ENCODE measurements around the gene UBA1.

Gene UBA1

DNA sequence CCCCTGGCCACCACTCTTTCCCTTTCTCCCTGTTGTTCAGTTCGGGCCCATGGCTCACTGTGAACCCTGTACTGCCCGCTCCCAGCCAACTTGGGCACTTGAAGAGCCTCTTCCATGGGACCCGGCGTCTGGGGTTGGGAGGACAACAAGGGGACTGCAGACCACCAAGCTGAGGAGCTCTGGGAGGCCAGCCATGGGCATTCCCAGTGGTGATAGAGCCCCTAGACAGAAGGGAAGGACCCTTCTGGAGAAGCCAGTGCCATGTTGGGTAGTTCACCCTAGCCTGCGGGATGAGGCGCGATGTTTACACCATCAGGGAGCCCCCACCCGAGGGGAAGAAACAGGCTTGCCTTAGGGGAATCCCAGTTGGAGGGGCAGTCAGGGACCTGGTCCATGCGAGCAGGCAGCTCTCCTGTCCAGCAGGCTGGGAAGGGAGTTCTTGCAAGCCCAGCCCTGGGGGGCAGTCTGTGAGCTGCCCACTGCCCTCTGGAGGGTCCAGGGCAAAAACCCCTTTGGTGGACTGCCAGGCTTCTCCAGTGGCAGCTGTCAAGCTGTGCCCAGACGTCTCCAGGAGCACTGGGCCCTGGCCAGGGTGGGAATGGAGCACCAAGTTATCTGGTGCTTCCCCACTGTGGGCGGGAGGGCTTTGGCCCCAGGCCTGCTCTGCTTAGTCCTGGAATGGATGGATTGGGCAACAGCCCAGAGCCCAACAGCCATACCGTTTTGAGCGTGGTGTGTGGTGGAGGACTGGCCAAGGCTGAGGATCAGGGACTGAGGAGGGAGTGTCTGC, 23.7 kb upstream of the UBA1 start:
- no peak for DNase-seq (ENCODE audit: low read depth)

DNA sequence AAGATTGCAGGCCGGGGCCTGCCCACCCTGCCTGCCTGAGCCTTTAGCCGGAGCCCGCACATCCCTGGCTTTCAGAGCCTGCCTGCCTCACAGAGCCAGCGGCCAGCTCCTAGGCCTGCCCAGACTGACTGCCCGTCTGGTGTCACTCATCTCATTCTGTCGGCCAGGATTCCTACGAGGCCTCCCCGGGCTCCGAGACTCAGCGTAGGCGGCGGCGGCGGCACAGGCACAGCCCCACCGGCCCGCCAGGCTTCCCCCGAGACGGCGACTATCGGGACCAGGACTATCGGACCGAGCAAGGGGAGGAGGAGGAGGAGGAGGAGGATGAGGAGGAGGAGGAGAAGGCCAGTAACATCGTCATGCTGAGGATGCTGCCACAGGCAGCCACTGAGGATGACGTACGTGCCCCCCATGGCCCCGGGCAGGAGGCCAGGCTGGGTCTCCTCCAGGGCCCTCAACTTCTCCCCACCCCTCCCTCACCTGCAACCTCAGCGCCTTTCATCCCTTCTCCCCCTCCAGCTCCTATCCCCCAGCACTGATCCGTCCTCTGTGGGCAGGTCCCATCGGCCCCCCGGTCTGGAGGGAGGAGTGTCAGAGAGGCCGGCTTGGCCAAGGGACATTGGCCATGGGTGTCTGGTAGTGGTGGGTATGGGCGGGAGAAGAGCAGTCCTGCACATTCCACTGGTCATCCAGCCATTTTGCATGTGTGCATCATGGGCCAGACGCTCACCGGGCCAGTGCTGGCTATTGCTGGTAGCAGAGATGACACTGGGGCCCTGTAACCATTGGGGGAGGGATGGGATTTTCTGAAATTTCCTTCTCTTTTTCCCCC, 22.6 kb upstream of the UBA1 start:
- no peak for DNase-seq (ENCODE audit: low read depth)

DNA sequence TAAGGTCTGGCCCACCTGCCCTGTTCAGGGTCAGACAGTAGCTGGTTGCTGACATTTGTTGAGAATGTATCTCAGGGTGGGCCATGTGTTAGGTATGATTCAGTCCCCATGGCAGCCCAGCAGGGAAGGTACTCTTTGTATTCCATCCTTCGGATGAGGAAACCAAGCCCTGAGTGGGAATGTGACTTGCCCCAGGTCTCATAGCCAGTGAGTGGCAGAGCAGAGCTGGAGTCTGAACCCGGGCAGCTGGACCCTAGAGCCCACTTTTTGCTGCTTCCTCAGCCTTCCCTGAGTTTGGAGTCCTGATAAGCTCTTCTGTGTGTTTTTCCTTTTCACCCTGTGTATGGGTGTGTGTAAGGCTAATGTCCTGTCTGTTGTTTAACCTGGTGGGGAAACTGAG, 21.6 kb upstream of the UBA1 start:
- DNase-seq (ENCODE audit: low read depth), result no peak

DNA sequence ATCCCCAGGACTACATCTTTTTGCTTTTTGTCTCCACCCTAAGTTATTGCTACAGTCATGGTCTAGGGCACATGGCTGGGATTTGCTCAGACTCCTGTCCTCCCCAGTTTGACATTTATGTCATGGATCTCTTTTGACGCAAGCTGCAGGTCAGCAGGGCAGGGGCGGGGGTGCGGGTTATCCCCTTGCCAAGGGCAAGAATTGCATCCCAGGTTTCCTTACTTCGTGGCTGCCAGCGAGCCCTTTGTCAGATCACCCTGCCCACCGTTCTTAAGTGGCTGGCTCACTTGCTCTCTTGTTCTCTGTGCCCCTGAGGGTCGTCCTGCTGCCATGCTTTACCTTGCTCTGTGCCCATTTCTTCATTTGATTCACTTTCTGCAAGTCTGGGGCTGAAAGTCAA, 21.1 kb upstream of the UBA1 start:
- DNase-seq (ENCODE audit: low read depth), result no peak

DNA sequence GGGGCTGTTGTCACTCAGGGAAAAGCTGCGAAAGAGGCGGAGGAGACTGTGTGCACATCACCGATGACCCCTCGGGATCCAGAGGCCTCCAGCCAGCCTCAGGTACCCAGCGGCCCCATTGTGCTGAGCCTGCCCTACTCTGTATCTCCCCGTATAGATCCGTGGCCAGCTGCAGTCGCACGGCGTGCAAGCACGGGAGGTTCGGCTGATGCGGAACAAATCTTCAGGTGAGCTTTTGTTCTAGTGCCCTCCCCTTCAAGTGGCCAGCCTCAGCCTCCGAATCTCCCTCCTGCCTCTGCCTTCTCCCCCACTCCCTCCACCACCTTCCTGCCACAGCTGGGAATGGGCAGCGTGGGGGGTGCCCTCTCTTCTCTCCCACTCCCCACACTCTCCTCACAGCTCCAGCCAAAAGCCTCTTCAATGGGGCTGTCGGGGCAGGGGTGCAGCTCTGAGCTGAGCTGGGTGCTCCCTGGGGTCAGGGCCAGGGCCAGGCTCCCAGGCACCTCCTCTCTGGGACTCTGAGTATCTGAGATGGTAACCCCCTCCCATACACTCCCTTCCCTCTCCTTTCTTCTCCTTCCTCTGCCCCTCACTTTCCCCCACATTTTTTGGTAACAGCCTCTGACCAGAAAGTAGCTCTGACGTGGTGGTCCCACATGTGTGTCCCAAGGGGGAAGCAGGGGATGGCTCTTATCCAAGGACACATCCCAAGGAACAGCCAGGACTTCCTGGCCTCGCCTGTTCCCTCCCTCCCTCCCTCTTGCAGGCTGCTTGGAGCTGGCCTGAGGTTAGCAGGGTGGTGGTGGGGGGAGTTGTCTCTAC, 20.4 kb upstream of the UBA1 start:
- DNase-seq (ENCODE audit: low read depth), result no peak

DNA sequence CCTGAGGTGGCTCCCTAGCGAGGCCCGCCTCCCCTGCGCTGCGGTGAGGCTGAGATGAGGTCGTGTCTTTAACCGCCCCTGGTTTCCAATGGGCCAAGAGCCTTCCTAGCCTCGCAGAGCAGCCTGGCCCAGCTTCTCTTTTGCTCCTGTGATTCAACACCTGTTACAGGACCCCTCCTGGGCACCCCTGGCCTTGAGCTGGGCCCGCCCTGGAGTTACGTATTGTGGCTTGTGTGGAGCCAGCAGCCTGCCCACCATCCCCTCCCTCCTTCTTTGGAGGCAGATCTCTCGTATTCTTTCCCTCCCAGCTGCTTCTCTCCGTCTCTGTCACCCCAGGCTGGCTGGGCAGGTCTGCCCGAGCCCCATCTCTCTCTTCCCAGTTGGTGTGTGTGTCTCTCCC, 19.3 kb upstream of the UBA1 start:
- no peak for DNase-seq (ENCODE audit: low read depth)

DNA sequence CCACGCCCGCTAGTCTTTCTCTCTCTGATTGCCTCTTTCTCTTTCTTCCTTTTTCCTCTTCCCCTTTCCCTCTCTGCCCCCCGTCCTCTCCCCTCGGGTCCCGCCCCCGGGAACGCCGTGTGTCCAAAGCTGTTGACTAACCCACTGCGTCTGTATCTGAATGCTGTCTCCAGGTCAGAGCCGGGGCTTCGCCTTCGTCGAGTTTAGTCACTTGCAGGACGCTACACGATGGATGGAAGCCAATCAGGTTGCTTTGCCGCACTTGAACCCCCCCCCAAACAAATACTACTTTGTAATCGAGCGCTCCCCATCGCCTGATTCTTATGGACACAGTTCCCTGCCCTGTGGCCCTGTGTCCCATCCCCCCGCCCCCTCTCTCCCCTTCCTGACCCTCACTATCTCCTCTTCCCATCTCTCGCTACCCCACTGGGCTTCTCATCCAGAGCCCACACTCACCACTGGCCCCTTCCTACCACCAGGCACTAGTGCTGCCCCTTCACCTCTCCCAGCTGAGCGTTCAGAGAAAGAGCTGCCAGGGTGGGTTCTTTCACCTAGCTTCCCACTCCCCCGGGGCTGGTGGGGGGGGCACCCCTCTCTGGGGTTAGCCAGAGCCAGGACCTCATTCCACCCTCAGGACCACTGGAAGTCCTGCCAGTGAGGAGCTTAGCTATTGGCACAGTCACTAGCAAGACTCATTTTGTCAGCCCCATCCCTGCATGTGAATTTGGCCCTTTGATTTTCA, 18.6 kb upstream of the UBA1 start:
- DNase-seq (ENCODE audit: low read depth), result no peak

DNA sequence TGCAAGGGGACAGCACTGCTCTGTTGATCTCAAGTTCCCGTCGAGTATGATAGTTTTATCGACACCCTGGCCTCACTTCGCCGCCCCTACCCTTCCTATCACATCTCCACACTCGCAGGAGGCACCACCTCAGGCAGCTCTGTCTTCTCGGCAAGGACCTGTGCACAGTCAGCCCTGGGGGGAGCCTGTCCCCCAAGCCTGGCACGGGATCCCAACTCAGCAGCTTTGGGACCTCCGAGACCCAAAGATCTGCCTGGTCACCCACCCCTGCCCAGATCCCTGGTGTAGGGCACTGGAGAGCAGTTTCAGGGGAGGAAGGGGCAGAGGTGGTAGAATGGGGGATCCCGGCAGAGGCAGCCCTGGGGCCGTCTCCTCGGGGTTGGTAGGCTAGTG, 18.0 kb upstream of the UBA1 start:
- DNase-seq (ENCODE audit: low read depth), result no peak

DNA sequence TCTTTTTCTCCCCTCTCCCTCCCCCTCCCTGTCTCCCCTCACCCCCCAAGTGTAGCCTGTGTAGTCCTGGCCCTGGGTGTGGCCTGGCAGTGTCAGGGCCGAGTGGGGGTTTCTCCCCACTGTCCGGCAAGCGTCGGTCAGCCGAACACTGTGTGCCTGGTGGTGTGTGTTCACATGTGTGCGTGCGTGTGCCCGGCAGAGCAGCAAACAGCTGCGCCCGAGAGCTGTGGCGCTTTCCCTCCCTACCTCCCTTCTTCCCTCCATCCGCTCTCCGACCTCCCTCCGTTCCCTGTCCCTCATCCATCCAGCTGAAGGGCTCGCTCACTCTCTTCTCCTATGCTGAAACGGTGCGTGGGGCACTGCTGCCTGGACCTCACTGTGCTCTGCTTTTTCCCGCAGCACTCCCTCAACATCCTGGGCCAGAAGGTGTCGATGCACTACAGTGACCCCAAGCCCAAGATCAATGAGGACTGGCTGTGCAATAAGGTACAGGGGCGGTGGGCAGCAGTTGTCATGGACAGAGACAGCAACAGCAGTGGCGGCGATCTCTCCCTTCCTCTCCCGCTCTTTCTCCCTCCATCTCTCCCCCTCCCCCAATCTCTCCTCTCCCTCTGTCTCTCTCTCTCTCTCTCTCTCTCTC, 17.4 kb upstream of the UBA1 start:
- DNase-seq (ENCODE audit: low read depth), result no peak

DNA sequence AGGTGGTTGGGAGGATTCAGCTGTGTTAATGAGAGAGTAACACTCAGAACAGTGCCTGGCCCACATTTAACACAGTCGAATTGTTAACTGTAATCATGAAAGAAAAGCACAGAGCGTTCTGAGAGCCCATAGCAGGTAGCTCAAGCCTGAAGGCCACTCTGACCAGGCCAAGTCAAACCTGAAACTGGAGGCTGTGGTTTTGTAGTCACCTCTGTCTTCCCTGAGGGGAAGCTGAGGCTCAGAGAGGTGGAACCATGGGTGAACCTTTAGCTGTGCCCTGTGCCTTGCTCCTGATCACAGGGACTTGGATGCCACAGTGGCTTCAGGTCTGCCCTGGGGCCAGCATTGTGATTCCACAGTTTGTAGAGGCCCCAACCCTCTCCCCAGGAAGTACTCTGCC, 16.6 kb upstream of the UBA1 start:
- no peak for DNase-seq (ENCODE audit: low read depth)

DNA sequence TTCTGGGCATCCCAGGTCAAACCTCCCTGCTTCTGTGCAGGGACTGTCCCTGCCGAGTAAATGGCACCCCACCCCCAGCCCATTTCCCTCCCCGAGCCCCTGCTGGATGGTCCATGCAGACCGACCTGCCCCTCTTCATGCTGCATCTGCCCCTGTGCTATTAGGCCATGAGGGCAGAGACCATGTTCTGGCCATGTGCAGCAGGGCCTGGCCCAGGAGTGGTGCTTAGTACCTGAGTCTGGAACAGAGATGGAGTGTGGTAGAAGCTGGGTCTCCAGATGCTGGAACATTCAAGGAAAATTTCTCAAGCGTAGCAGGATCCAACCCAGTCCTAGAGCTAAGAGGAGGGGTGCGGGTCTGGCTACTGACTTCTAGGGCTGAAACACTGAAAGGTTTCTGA, 15.3 kb upstream of the UBA1 start:
- DNase-seq (ENCODE audit: low read depth), result no peak

DNA sequence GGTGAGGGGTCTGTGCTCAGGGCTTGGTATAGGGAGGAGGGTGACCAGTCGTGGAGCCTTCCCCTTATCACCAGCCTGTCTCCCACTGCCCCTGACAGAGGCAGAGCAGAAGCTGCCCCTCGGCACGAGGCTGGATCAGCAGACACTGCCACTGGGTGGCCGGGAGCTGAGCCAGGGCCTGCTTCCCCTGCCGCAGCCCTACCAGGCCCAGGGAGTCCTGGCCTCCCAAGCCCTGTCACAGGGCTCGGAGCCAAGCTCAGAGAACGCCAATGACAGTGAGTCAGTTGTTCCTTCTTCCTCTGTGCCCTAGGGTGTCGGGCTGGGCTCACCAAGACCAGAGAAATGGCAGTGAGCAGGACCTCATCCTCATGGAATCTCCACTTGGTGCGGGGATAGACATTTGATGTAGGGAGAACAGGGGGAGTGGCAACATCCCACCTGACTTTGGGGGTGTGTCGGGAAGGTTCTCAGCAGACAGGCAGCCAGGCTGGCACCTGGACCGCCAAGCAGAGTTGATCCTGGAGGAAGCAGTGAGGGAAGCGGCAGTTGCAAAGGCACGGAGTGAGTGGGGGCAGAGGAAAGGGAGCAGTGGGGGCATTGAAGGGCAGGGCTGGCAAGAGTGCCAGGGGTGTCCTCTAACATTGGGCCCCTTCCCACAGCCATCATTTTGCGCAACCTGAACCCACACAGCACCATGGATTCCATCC, 14.3 kb upstream of the UBA1 start:
- DNase-seq (ENCODE audit: low read depth), result no peak

DNA sequence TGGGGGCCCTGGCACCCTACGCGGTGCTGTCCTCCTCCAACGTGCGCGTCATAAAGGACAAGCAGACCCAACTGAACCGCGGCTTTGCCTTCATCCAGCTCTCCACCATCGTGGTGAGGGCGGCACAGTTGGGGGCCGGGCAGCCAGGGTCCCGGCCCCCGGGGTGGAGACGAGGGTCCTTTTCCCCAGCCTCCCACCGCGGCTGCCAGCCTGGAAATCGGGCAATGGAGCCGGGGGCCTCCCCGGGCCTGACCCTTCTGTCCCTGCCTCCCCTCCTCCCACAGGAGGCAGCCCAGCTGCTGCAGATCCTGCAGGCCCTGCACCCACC, 13.7 kb upstream of the UBA1 start:
- DNase-seq (ENCODE audit: low read depth), result no peak

DNA sequence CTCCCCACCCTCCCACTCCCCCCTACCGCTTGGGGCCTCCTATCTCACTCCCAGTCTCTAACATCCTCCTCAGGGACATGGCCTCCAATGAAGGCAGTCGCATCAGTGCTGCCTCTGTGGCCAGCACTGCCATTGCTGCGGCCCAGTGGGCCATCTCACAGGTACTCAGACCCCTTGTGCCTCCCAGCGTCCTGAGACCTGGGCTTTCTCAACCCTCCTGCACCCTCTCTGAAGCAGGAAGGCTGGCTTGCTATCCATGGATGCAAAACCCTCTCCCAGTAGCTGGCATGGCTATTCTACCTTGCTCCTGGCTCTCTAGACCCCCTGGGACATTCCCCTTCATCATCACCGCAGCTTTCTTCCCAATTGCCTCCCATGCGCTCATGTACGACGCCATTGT, 13.3 kb upstream of the UBA1 start:
- DNase-seq (ENCODE audit: low read depth), result no peak

DNA sequence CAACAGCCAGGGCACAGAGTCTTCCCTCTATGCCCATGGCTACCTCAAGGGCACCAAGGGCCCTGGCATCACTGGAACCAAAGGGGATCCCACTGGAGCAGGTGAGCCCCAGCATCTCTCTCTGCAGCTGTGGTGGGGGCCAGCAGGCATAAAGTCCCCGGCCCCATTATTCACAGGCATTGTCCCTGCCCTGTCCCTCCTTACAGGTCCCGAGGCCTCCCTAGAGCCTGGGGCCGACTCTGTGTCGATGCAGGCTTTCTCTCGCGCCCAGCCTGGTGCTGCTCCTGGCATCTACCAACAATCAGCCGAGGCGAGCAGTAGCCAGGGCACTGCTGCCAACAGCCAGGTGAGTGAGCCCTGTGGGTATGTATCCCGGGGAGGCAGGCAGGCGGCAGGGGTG, 12.3 kb upstream of the UBA1 start:
- DNase-seq (ENCODE audit: low read depth), result no peak

DNA sequence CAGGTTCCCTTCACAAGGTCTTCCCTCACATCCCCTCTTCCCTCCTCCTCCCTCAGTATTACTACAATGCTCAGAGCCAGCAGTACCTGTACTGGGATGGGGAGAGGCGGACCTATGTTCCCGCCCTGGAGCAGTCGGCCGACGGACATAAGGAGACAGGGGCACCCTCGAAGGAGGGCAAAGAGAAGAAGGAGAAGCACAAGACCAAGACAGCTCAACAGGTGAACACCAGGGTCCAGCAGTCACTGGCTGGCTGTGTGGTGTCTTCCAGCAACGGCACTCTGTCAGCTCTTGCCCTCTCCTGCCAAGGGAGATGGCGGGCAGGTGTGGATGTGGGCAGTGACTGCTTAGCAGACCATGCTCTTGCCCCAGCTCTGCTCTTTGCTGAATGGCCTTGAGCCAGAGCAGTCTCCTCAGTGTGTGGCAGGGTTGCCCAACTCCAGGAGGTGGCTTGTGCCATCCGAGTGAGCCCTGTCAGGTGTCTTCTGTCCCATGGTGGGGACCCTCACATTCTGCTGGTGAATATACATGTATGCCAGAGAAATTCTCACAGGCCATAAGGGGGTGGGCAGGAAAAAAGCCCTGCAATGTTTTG, 11.4 kb upstream of the UBA1 start:
- no peak for DNase-seq (ENCODE audit: low read depth)

DNA sequence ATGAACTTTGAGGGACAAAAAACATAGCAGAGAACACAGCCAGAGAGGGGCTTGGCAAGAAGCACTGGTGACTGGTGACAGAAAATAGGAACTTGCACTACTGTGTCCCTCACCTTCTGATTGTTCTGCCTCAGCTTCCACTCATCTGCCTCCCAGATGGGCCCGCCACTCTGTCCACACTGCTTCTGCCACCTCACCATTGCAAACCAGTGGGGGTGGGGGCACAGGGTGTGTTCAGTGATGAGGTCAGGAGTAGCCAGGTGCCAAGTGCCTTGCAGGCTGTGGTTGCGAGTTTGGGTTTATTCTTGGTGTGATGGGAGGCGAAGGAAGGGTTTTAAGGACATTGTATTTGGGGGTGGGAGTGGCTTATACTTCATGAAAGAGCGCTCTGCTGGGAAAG, 9.1 kb upstream of the UBA1 start:
- DNase-seq (ENCODE audit: low read depth), result no peak

DNA sequence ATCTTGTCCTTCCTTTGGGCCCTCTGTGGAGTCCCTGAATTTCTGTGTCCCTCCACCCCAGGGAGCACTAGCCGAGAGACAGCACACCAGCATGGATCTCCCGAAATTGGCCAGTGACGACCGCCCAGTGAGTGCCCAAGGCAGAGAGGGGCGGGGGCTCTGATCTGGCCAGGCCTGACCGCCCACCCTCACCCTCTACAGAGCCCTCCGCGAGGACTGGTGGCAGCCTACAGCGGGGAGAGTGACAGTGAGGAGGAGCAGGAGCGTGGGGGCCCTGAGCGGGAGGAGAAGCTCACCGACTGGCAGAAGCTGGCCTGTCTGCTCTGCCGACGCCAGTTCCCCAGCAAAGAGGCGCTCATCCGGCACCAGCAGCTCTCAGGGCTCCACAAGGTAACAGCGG, 8.4 kb upstream of the UBA1 start:
- DNase-seq (ENCODE audit: low read depth), result no peak

DNA sequence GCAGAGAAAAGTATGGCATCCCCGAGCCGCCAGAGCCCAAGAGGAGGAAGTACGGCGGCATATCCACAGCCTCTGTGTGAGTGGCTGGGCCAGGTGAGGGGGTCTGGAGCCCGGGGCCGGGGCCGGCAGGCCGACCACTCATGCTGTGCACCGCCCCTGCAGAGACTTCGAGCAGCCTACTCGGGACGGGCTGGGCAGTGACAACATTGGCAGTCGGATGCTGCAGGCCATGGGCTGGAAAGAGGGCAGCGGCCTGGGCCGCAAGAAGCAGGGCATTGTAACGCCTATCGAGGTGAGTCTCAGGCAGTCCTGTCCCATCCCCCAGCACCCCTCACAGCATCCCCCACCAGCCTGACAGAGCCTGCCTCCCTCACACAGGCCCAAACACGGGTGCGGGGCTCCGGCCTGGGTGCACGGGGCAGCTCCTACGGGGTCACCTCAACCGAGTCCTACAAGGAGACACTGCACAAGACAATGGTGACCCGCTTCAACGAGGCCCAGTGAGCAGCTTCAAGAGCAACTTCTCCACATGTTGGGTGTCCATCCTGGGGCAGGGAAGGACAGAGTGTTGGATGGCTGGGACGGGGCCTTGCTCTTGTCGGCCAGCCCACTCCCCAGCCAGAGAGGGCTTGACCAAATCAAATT, 7.4 kb upstream of the UBA1 start:
- DNase-seq (ENCODE audit: low read depth), result no peak

DNA sequence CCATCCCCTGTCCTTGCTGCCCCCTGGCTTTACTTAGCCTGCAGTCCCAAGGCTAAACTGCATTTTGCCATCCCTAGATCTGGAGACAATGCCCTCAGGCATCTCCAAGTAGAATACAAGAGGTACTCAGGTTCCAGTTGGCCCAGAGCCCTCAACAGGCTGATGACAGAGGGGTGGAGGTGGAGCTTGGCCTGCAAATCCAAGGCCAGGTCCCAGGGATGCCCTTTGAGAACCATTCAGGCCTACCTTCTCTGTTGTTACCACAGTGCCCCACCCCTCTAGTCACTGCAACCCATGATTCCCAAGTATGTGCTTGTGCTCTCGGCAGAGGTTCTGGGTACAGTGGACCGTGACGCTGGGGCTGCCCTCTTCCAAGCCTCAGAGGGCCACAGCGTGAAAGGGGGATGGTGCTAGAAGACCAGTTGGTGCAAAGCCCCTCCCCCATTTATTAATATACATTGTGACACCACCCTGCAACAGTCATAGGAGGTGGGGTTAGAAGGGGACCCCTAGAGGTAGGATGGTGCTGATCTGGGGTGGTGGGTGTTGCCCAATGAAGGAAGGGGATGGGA, 6.4 kb upstream of the UBA1 start:
- DNase-seq (ENCODE audit: low read depth), result no peak

All from activated T-cell treated with anti-CD3 and anti-CD28 coated beads for 1 hour (primary cell).